GM21447 (cell line): Measurements from ENCODE around the gene C9orf78.
"Not testable (repeated sequence)": the region's sequence is repeated elsewhere in the genome, so short reads cannot be mapped to it uniquely, and the experiment has no call there.

Experiments used
- ATAC-seq: cut with Tn5 transposase; IDR thresholded peaks from one replicate; pipeline ENCODE4 v1.9.1; 2021; ENCODE audit not compliant: unreplicated experiment

Gene C9orf78

GRCh38 chr9:129813661-129814060 is 21.4 kb downstream of the C9orf78 start:
- ATAC-seq: no peak

DNA sequence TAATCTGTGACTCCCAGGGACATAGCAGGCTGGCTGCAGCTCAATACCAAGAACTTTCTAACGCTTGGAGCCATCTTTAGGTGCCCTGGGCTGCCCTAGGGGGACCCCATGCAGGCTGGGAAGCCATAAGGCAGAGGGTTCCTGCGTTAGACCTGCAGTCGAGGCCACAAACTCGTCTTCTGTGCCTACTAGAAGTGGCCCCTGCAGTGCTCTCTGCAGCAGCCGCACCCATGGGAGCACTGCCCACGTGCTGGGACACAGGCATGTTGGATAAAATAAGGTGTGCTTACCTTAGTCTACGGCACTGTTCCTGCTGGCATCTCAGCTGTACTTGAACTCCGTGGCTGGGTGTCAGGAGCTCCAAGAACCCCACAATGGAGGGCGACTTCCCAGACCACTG is 22.7 kb downstream of the C9orf78 start:
- no peak for ATAC-seq

DNA sequence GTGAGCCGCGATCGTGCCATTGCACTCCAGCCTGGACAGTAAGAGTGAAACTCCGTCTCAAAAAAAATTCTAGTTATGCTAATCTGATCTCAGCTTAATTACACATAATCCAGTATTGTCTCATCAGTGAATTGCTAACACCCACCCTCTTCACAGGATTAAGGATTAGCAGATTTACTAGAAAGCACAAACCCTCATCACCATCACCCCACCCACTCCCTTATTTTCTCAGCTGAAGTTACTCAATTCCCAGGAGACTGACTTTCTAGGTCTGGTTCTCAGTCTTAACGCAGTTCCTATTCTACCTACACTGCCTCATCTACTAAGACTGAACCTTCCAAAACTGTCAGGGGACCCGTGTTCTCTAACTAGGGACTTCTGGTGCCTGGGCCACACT is 23.1 kb downstream of the C9orf78 start:
- ATAC-seq: no peak

DNA sequence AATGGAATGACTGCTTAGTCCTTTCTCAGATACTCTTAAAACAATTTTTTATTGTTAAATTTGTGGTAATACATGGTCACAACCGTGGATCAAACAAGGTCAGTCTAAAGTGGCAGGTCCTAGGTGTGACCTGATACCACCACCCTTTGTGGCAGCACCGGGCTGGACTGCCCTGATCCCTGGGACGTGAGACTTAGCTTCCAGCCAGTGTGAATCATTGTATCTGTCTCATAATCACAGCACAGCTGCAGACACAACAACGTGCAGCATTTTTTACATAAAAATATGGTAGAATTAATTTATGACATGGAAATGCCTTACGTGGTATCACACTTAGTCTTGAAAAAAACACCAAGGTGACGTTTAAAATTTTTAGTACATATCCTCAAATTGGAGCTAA is 24.3 kb downstream of the C9orf78 start:
- no peak for ATAC-seq

DNA sequence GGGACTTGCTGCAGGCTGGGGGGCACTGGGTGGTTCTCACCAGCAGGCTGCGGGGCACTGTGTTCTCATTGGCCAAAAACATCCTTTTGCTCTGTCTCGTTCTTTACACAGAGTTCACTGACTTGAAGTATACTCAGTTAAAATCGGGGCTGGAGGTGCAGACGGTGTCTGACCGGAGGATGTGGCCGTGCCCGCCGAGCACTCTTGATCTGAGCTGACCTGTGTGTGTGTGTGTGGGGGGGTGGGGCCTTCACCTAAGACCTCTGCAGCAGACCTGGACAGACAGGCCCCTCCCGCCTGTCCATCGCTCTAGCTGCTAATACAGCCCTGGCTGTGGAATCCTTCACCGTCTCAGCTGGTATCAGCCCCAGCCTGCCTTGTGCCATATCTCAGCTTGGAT is 25.0 kb downstream of the C9orf78 start:
- ATAC-seq: no peak

DNA sequence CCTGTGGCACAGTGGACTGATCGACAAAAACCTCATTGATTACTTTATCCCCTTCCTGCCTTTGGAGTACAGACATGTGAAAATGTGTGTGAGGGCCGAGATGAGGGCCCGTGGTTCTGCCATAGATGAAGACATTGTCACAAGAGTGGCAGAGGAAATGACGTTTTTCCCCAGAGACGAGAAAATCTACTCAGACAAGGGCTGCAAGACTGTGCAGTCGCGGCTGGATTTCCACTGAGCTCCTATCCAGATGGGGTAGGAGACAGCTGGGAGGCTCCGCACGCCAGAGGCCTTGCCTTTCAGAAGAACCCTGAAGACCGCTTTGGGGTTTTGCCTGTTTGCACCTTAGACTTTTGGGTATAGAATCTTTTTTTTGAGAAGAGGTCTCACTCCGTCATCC is 25.7 kb downstream of the C9orf78 start:
- no peak for ATAC-seq

GRCh38 chr9:129806061-129806460 is 29.0 kb downstream of the C9orf78 start:
- ATAC-seq: no peak

GRCh38 chr9:129803676-129804060 is 31.4 kb downstream of the C9orf78 start:
- ATAC-seq: no peak

GRCh38 chr9:129802833-129803675 is 32.0 kb downstream of the C9orf78 start, which contains the start of gene TOR1B:
TOR1B (plus strand) TSS chr9:129803184; CDS start chr9:129803213, 29 bp downstream.
- ATAC-seq: peak; percentile 91

DNA sequence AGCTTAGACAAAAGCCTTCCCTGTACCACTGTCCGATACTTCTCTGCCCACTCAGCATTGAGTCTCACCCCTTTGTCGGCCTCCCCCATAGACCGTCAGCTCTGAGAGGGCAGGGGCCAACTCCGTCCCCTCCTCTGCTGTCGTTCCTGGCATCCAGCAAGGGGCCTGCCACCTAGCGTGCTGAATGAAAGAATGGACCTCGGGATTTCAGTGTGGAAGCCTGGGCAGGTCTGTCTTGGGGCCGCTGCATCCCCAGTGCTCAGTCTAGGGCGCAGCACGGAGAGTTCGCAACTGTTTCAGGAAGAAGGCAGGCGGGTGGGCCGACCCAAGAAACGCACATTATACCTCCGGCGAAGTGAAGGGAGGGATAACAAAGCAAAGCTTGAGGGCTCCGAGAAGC is 33.6 kb downstream of the C9orf78 start:
- no peak for ATAC-seq

- no peak for ATAC-seq
Measured at GRCh38 chr9:129798973-129799372, 36.1 kb downstream of the C9orf78 start.

DNA sequence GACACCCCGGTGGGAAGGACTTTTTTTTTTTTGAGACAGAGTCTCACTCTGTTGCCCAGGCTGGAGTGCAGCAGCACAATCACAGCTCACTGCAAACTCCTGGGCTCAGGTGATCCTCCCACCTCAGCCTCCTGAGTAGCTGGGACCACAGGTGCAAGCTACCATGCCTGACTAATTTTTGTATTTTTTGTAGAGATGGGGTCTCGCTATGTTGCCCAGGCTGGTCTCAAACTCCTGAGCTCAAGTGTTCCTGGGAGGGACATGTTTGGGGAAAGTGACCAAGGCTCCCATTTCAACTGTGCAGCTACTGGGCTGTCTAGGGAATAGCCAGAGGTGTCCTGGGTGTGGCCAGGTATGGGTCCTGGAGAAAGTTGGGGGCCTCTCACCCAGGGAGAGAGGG is 39.0 kb downstream of the C9orf78 start:
- not testable (repeated sequence) for ATAC-seq

DNA sequence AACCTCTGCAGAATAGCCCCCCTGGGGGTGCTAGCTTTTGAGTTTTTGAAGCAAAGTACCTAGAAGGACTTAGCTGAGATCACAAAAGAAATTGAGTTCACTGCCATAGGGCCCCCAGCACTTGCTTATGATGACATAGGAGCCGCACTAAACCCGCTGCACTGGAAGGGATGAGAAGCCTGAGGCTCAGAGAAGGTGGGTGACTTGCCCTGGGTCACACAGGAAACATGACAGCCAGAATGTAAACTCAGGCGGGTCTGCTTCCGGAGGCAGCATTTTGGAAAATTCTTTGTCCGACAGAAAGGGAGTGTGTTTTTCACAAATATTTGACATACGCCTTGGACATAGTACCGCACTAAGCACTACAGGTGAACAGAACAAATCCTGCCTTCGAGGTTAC is 40.5 kb downstream of the C9orf78 start:
- no peak for ATAC-seq

DNA sequence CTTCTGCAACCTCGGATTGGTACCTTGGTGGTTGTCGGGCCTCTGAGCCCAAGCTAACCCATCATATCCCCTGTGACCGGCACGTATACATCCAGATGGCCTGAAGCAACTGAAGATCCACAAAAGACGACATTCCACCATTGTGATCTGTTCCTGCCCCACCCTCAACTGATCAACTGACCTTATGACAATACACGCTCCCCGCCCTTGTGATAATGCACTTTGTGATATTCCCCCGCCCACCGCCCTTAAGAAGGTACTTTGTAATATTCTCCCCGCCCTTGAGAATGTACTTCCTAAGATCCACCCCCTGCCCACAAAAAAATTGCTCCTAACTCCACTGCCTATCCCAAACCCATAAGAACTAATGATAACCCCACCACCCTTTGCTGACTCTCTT is 48.6 kb downstream of the C9orf78 start:
- no peak for ATAC-seq

DNA sequence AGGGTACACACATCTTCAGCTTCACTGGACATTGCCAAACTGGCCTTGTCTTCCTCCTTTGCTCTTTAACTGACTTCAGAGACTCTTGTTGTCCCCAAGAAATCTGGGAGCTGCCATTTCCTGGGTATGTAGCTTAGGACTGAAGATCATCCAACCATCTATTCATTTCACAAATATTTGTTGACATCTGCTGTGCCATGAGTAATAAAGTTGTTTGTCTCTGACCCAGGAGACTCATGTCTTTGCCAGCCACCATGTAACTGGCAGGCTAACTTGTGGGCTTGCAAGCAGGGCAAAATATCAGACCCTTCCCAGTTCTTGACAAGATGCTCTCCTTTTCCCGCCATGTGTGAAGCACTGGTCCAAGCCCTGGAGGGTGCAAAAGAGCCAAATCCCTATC is 49.2 kb downstream of the C9orf78 start:
- no peak for ATAC-seq

- ATAC-seq: not testable (repeated sequence)
Measured at GRCh38 chr9:129784970-129785369, 50.1 kb downstream of the C9orf78 start.

DNA sequence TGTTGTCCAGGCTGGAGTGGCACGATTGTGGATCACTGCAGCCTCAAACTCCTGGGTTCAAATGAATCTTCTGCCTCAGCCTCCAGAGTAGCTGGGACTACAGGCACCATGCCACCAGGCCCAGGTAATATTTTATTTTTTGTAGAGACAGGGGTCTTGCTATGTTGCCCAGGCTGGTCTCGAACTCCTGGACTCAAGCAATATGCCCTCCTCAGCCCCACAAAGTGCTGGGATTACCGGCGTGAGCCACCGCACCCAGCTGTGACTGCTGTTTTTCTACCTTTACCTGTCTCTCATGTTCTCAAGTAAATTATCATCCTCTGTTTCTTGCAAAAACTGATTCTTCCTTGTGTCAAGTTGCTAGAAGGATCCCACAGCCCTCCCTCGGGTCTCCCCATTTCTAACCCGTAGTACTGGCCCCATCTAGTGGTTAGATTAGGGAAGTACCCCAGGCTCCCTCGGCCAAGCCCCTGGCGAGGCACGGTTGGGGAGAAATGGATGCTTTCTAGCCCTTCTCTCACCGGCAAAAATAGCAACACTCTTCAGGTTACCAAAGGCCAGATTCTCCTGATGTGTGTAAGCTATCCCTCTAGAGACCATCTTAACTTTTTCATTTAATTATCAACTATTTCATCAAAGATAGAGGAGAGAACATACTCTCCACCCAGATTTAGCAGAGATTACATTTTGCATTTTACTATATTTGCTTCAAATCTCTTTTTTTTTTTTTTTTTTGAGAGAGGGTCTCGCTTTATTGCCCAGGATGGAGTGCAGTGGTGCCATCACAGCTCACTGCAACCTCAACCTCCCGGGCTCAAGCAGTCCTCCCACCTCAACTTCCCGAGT is 51.3 kb downstream of the C9orf78 start:
- no peak for ATAC-seq

- ATAC-seq: no peak
Measured at GRCh38 chr9:129781981-129782380, 53.1 kb downstream of the C9orf78 start.

DNA sequence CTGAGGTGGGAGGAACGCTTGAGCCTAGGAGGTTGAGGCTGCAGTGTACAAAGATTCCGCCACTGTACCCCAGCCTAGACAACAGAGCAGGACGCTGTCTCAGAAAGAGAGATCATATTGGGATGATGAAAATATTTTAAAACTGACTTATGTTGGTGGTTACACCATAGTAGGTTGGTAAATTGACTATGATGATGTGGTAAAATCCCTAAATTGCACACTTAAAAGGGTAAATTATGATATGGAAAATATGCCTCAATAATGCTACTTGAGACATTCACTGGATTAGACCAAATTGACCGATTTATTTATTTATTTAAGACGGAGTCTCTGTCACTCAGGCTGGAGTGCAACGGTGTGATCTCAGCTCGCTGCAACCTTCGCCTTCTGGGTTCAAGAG is 53.9 kb downstream of the C9orf78 start:
- no peak for ATAC-seq

DNA sequence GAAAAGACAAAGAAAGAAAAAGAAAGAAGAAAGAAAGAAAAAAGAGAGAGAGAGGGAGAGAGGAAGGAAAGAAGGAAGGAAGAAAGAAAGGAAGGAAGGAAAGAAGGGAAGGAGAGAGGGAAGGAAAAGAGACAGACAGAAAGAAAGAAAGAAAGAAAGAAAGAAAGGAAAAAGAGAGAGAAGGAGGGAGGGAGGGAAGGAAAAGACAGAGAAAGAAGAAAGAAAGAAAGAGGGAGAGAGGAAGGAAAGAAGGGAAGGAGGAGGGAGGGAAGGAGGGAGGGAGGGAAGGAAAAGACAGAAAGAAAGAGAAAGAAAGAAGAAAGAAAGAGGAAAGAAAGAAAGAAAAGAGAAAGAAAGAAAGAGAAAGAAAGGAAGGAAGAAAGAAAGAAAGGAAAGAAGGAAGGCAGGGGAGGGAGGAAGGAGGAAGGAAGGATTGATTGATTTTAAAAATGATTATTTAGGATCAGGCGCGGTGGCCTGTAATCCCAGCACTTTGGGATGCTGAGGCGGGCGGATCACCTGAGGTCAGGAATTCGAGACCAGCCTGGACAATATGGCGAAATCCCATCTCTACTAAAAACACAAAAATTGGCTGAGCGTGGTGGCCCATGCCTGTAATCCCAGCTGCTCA is 55.4 kb downstream of the C9orf78 start:
- ATAC-seq: no peak

DNA sequence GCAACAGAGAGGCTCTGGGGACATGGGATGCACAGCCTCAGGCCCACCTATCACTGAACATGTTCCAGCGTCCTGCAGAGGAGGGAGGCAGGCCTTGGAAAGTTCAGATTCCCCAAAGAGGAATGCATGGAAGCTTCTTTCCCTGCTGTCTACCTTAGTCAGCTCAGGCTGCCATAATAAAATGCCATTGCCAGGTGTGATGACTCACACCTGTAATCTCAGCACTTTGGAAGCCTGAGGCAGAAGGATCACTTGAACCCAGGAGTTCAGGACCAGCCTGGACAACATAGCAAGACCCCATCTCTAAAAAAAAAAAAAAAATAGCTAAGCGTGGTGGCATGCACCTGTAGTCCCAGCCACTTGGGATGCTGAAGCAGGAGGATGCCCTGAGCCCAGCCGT is 56.6 kb downstream of the C9orf78 start:
- no peak for ATAC-seq

DNA sequence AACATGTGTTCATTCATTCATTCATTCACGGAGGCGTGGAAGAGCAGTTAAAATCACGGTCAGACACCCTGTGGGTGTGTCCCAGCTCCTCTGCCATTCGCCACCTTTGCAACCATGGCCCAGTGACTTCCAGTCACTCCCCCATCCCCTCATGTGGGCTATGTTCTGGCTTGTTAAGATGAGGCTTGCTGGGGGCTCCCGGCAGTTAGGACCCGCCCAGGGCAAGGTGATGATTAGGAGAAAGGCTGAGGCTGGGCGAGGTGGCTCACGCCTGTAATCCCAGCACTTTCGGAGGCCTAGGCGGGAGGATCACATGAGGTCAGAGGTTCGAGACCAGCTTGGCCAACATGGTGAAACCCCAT is 57.3 kb downstream of the C9orf78 start:
- ATAC-seq: no peak
